MM.1S (cell line): ENCODE measurements around the gene TSPAN5.

Source experiments
- DNase-seq: peaks from one replicate; pipeline ENCODE4 v3.0.0-alpha.2; 2015
- H2AFZ ChIP-seq: fragments of 300-600 bp; sonication (generic); 2 replicates; pipeline ENCODE4 v1.6.0; 2016; ENCODE audit warnings: antibody characterized with exemption, low read length
- H3F3A ChIP-seq: fragments of 300-600 bp; sonication (generic); 2 replicates; pipeline ENCODE4 v1.6.1; 2016; ENCODE audit warnings: mild to moderate bottlenecking, antibody characterized with exemption, low read length, moderate library complexity, mixed read lengths; ENCODE audit not compliant: insufficient read depth
- H3K27ac ChIP-seq: fragments of 300-600 bp; sonication (generic); 2 replicates; pipeline ENCODE4 v1.5.1; 2016; ENCODE audit warnings: mild to moderate bottlenecking, low read length
- H3K27me3 ChIP-seq: fragments of 300-600 bp; sonication (generic); replicated peaks from 2 replicates; pipeline ENCODE4 v1.6.0; 2016; ENCODE audit warnings: low read length; ENCODE audit not compliant: insufficient read depth
- H3K36me3 ChIP-seq: fragments of 300-600 bp; sonication (generic); replicated peaks from 2 replicates; pipeline ENCODE4 v1.6.1; 2016; ENCODE audit warnings: mild to moderate bottlenecking, low read length, mixed read lengths; ENCODE audit not compliant: insufficient read depth
- H3K4me1 ChIP-seq: fragments of 300-600 bp; sonication (generic); 2 replicates; pipeline ENCODE4 v1.6.1; 2016; ENCODE audit warnings: low read length, mixed read lengths
- H3K4me2 ChIP-seq: fragments of 300-600 bp; sonication (generic); 2 replicates; pipeline ENCODE4 v1.6.0; 2016; ENCODE audit warnings: low read depth, low read length
- H3K4me3 ChIP-seq: fragments of 300-600 bp; sonication (generic); 2 replicates; pipeline ENCODE4 v1.5.1; 2016; ENCODE audit warnings: low read length, mixed read lengths
- H3K79me2 ChIP-seq: fragments of 300-600 bp; sonication (generic); 2 replicates; pipeline ENCODE4 v1.6.1; 2016; ENCODE audit warnings: mixed run types, low read length, mixed read lengths
- H3K9ac ChIP-seq: fragments of 300-600 bp; sonication (generic); 2 replicates; pipeline ENCODE4 v1.6.1; 2016; ENCODE audit warnings: low read length, mixed read lengths
- H3K9me2 ChIP-seq: fragments of 300-600 bp; sonication (generic); replicated peaks from 2 replicates; pipeline ENCODE4 v1.6.1; 2016; ENCODE audit warnings: mild to moderate bottlenecking, low read length, mixed read lengths; ENCODE audit not compliant: insufficient read depth
- H3K9me3 ChIP-seq: fragments of 300-600 bp; sonication (generic); replicated peaks from 2 replicates; pipeline ENCODE4 v1.6.1; 2016; ENCODE audit warnings: mild to moderate bottlenecking, low read length, mixed read lengths; ENCODE audit not compliant: insufficient read depth
- H4K20me1 ChIP-seq: fragments of 300-600 bp; sonication (generic); 2 replicates; pipeline ENCODE4 v1.6.1; 2016; ENCODE audit warnings: mild to moderate bottlenecking, low read length, moderate library complexity, mixed read lengths; ENCODE audit not compliant: insufficient read depth
- EZH2 ChIP-seq: fragments of 300-600 bp; sonication (generic); optimal IDR thresholded peaks from 2 replicates; pipeline ENCODE3; 2017; ENCODE audit warnings: low read depth, mild to moderate bottlenecking, antibody characterized with exemption, low read length, mixed read lengths
- EZH2phosphoT487 ChIP-seq: fragments of 300-600 bp; sonication (generic); IDR thresholded peaks from 2 replicates; pipeline ENCODE4 v1.6.1; 2018; ENCODE audit warnings: antibody characterized with exemption, low read length
- TF ChIP-seq, protein P1 (sequence below): fragments of 300-600 bp; sonication (generic); IDR thresholded peaks from 2 replicates; pipeline ENCODE4 v1.5.1; 2016; ENCODE audit warnings: antibody characterized with exemption, low read length, mixed read lengths

TSPAN5 gene

DNA sequence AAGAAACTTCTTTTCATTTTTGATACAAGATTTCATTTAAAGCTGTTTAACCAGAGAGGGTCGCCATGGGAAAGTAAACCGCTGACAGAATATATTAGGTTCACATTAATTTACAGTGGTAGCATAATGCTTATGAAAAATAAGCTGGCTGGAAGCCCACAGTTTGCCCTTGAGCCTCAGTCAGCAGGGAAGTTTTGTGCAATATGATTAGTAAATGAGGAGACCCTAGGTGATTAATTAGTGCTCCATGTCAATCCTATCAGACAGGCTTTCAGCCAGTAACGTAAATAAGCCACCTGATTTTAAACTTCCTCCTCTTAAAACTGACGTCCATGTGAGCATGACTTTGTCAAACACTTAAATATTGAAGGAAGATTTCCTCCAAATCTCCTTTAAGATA lies 134.2 kb downstream of the TSPAN5 start:
- Histone ChIP-seq H3K36me3 (no peaks in the 10 kb centered on the region), H4K20me1 (no peaks in the 10 kb centered on the region), H3K79me2 (no peaks in the 10 kb centered on the region), H2AFZ (no peak overlapping the region), H3K9ac (no peak overlapping the region), H3K27ac (no peak overlapping the region), H3K9me3 (no peaks in the 10 kb centered on the region), H3K4me1 (no peaks in the 10 kb centered on the region), H3K9me2 (no peaks in the 10 kb centered on the region), H3K4me3 (no peak overlapping the region), H3F3A (no peaks in the 10 kb centered on the region), H3K4me2 (no peak overlapping the region), H3K27me3 (no peaks in the 10 kb centered on the region)
- TF ChIP-seq, protein P1, sequence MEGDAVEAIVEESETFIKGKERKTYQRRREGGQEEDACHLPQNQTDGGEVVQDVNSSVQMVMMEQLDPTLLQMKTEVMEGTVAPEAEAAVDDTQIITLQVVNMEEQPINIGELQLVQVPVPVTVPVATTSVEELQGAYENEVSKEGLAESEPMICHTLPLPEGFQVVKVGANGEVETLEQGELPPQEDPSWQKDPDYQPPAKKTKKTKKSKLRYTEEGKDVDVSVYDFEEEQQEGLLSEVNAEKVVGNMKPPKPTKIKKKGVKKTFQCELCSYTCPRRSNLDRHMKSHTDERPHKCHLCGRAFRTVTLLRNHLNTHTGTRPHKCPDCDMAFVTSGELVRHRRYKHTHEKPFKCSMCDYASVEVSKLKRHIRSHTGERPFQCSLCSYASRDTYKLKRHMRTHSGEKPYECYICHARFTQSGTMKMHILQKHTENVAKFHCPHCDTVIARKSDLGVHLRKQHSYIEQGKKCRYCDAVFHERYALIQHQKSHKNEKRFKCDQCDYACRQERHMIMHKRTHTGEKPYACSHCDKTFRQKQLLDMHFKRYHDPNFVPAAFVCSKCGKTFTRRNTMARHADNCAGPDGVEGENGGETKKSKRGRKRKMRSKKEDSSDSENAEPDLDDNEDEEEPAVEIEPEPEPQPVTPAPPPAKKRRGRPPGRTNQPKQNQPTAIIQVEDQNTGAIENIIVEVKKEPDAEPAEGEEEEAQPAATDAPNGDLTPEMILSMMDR = no peak
- TF ChIP-seq EZH2 (no peak), EZH2phosphoT487 (no peak)
- DNase-seq = no peak

DNA sequence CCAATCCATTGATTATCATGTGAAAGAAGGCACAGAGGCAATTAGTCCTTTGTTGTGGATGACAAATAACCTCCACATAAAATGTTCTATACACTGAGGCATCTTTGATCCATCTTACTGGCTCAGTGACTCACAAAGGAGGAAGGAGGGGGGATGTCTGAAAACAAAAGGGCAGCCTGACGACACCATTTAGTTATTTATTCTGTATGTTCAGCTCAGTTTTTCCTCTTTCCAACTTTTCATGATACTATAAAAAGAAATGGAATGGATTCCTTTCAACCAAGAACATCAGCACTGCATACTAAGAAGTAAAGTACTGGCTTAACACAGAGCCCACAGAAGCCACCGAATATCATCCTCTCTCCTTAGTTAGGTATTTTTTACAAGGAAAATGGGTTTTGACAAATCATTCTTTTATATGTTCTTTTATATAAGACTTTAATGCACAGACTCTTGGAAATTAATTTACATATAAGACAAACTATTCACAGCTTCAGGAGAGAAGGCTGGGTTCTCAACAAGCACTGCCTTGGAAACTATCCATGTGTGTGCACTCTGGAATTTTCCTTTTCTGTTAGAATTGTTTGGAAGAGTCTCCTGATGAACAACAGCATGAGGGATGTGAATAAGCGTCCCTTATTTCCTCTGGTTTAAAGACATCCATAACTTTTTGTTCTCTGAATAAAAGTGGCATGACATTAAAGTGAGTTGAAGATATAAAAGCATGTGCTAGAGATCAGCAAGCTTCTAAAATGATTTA lies 135.6 kb downstream of the TSPAN5 start:
- Histone ChIP-seq H3F3A (no peaks in the 10 kb centered on the region), H3K4me2 (no peak overlapping the region), H3K4me1 (no peaks in the 10 kb centered on the region), H4K20me1 (no peaks in the 10 kb centered on the region), H3K4me3 (no peak overlapping the region), H3K27ac (no peak overlapping the region), H2AFZ (no peak overlapping the region), H3K9me2 (no peaks in the 10 kb centered on the region), H3K36me3 (no peaks in the 10 kb centered on the region), H3K27me3 (no peaks in the 10 kb centered on the region), H3K9me3 (no peaks in the 10 kb centered on the region), H3K79me2 (no peaks in the 10 kb centered on the region), H3K9ac (no peak overlapping the region)
- no peak for TF ChIP-seq EZH2phosphoT487
- TF ChIP-seq, protein P1 = no peak
- no peak for TF ChIP-seq EZH2
- DNase-seq = no peak

DNA sequence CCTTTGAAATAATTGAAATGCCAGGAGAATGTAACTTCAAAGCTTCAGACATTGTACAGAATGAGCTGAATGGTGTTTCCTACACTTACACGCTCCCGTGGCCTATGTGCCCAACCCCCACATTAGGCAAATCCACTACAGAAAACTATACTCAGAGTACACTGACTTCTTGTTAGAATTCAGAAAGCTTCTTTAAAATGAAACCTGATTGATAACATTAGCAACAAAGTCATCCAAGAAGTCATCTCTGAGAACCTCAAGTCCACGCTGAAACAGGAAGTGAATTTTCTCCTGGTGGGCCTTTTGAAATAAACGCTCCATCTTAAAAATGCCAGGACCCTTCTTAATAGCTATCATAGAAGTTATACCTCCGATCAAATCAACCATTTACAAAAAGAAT lies 136.3 kb downstream of the TSPAN5 start:
- no peaks in the 10 kb centered on the region for H3F3A ChIP-seq
- no peak overlapping the region for H2AFZ ChIP-seq
- H3K9ac ChIP-seq = no peak overlapping the region
- no peak overlapping the region for H3K27ac ChIP-seq
- no peaks in the 10 kb centered on the region for H3K36me3 ChIP-seq
- no peaks in the 10 kb centered on the region for H3K9me2 ChIP-seq
- no peaks in the 10 kb centered on the region for H3K4me1 ChIP-seq
- H4K20me1 ChIP-seq = no peaks in the 10 kb centered on the region
- DNase-seq = no peak
- H3K4me3 ChIP-seq = no peak overlapping the region
- TF ChIP-seq EZH2 (no peak), EZH2phosphoT487 (no peak)
- TF ChIP-seq, protein P1 = no peak
- H3K9me3 ChIP-seq = no peaks in the 10 kb centered on the region
- H3K27me3 ChIP-seq = no peaks in the 10 kb centered on the region
- H3K79me2 ChIP-seq = no peaks in the 10 kb centered on the region
- H3K4me2 ChIP-seq = no peak overlapping the region
